HFFc6 (cell line): Measurements from ENCODE around the gene GPATCH11. TPM values are rescaled to one million over a fixed set of nuclear protein-coding genes. Genes with fewer than 3 reads are reported as not detected.

Experiments used
- DNase-seq: peaks from one replicate; pipeline ENCODE4 v3.0.0-alpha.2; 2018
- H3K27ac Mint-ChIP-seq: 2 replicates; pipeline ENCODE4 v1.8.0; 2020; ENCODE audit warnings: mild to moderate bottlenecking, mixed read lengths
- H3K27me3 Mint-ChIP-seq: 2 replicates; pipeline ENCODE4 v1.8.0; 2021; ENCODE audit warnings: mild to moderate bottlenecking, moderate library complexity, mixed read lengths; ENCODE audit not compliant: insufficient read depth
- H3K36me3 Mint-ChIP-seq: 2 replicates; pipeline ENCODE4 v1.8.0; 2021; ENCODE audit warnings: low read depth, mixed read lengths
- H3K4me1 Mint-ChIP-seq: 2 replicates; pipeline ENCODE4 v1.8.0; 2020; ENCODE audit warnings: low read depth, mixed read lengths
- H3K4me3 Mint-ChIP-seq: 2 replicates; pipeline ENCODE4 v1.8.0; 2020; ENCODE audit warnings: mild to moderate bottlenecking, moderate library complexity, mixed read lengths
- H3K9me3 Mint-ChIP-seq: 2 replicates; pipeline ENCODE4 v1.8.0; 2020; ENCODE audit warnings: mild to moderate bottlenecking, mixed read lengths
- CTCF ChIP-seq: fragments of 200-600 bp; sonication (generic); IDR thresholded peaks from 2 replicates; pipeline ENCODE4 v1.5.0; 2021; ENCODE audit warnings: antibody characterized with exemption, mild to moderate bottlenecking
- total RNA-seq, 6 experiments: library from RNA; stranded (reverse); fragmentation: NEBNext Ultra II Directional; extraction: Animal tissue kit (Norgen Biotek cat#: 25700); gene quantifications; 2 replicates in 1 of 6; 3 replicates in 5 of 6; pipeline ENCODE4 v1.2.3, GENCODE V29; 2021

The GPATCH11 gene
- total RNA-seq, 6 experiments from 2014 or later = 8.5 to 11.9 (median 10.9) TPM

DNA sequence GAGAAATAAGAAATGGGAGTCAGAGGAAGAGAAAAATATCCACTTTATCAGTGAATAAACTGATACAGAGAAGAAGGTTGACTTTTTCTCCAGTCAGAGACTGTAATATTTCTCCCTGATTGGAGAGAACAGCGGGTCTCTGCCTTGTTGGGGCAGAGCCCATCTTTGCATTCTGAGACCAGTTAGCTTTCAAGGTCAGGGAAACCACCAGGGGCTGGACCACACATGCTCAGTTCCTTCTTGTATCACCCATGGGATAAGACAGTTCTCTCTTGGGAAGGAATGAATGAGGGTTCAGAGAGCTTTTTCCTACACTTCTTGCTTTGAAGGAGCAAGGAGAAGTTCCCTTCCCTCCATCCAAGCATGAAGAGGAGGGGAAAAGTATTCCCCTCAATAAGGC lies 12.2 kb downstream of the GPATCH11 start:
- no peak for TF ChIP-seq CTCF
- Mint-ChIP-seq H3K4me3 (no peak overlapping the region), H3K36me3 (peaks cover 39% of the 10 kb centered on the region), H3K9me3 (no peaks in the 10 kb centered on the region), H3K4me1 (no peaks in the 10 kb centered on the region), H3K27me3 (no peaks in the 10 kb centered on the region), H3K27ac (no peak overlapping the region)
- no peak for DNase-seq

DNA sequence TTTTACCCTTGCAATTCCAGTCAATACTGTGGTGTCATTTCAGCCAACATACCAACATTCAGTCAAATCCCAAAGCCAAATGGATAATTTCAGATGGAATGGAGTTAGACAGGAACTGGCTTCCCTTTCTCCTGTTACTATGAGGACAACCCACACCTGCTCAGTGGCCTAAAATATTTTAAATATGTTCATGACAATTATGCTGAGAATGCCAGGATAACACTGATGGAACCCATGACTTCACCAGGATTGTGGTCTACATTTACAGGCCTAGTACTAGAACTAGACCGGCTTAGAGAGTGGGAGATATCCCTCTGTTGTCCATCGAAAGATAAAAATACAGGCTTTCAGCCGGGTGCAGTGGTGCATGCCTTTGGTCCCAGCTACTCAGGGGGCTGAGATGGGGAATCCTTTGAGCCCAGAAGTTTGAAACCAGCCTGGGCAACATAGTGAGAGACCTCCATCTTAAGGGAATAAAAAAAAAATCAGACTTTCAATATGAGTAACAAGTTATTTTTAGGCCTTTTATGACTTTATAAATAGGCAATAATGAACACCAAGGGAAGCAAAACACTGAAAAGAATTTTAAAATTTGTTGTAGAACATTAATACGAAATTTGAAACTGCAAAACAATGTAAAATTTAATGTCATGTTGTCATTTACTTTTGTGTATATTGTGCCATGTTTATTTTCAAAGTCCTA lies 14.2 kb downstream of the GPATCH11 start:
- H3K27me3 Mint-ChIP-seq = no peaks in the 10 kb centered on the region
- H3K27ac Mint-ChIP-seq = no peak overlapping the region
- no peak overlapping the region for H3K4me3 Mint-ChIP-seq
- no peaks in the 10 kb centered on the region for H3K9me3 Mint-ChIP-seq
- no peak for DNase-seq
- peaks cover 44% of the 10 kb centered on the region for H3K36me3 Mint-ChIP-seq
- no peak for TF ChIP-seq CTCF
- H3K4me1 Mint-ChIP-seq = peaks cover 5% of the 10 kb centered on the region

DNA sequence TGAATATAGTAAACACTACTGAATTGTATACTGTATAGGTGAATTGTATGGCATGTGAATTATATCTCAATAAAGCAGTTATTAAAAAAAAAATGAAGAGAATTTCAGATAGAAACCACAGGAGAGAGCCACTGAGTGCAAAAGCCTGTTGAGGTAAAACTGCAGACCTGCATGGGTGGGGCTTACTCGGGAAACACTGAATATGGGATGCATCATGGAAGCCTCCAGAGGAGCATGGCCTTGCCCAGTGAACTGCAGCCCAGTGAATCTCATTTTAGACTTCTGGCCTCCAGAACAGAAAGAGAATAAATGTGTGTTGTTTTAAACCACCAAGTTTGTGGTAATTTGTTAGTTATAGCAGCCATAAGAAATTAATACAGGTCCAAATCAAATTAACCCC lies 15.7 kb downstream of the GPATCH11 start:
- no peak overlapping the region for H3K4me3 Mint-ChIP-seq
- H3K36me3 Mint-ChIP-seq = peaks cover 46% of the 10 kb centered on the region
- H3K27ac Mint-ChIP-seq = no peak overlapping the region
- no peaks in the 10 kb centered on the region for H3K27me3 Mint-ChIP-seq
- peaks cover 17% of the 10 kb centered on the region for H3K4me1 Mint-ChIP-seq
- DNase-seq = no peak
- TF ChIP-seq CTCF = no peak
- H3K9me3 Mint-ChIP-seq = no peaks in the 10 kb centered on the region

- Mint-ChIP-seq H3K4me3 (no peak overlapping the region), H3K9me3 (no peaks in the 10 kb centered on the region), H3K27me3 (no peaks in the 10 kb centered on the region; the same call in 1 of the 2 replicates), H3K27ac (no peak overlapping the region), H3K36me3 (peaks cover 49% of the 10 kb centered on the region), H3K4me1 (peaks cover 17% of the 10 kb centered on the region)
- no peak for DNase-seq
- no peak for TF ChIP-seq CTCF
Observed at GRCh38 chr2:37102588-37102987, 18.3 kb downstream of the GPATCH11 start.

- DNase-seq = no peak
- Mint-ChIP-seq H3K36me3 (peaks cover 61% of the 10 kb centered on the region), H3K4me1 (peaks cover 17% of the 10 kb centered on the region), H3K27me3 (no peaks in the 10 kb centered on the region; the same call in 1 of the 2 replicates), H3K9me3 (no peaks in the 10 kb centered on the region), H3K4me3 (no peak overlapping the region; the same call in 1 of the 2 replicates), H3K27ac (no peak overlapping the region; the same call in 1 of the 2 replicates)
- TF ChIP-seq CTCF = no peak
Observed at GRCh38 chr2:37104178-37104577, 19.9 kb downstream of the GPATCH11 start.
